ELR (cell line): ENCODE measurements around the gene TMEM151A.

Source experiments
- DNase-seq: peaks from one replicate; pipeline ENCODE4 v3.0.0-alpha.2; 2015; ENCODE audit warnings: low read depth

The TMEM151A gene

DNA sequence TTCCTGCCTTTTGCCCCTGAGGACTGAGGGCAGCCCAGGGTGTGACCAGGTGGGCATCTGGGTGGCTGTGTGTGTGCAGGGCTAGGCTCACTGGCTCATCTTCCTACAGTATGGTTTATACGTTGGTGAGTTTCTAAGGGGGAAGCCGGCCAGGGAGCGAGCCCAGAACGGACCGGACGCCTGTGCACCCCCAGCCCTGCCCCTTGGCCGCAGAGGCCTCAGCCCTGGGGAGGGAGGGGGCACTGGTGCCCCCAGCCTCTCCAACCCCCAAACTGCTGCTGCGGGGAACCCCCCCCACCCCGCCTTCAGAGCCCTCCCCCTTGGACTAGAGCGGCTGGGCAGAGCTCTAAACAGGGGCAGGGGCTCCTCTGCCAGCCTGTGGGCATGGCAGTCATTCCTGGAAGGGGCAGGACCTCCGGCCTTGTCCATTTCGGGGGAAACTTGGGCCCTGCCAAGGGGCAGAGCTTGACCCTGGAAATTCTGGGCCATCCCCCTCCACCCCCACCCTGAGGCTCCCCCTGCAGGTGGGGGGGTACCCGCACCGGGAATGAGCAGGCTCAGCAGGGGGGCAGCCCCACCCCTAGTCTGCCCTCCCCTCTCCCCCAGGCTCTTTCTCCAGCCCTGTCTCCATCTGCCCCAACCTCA, 8.1 kb upstream of the TMEM151A start:
- no peak for DNase-seq

DNA sequence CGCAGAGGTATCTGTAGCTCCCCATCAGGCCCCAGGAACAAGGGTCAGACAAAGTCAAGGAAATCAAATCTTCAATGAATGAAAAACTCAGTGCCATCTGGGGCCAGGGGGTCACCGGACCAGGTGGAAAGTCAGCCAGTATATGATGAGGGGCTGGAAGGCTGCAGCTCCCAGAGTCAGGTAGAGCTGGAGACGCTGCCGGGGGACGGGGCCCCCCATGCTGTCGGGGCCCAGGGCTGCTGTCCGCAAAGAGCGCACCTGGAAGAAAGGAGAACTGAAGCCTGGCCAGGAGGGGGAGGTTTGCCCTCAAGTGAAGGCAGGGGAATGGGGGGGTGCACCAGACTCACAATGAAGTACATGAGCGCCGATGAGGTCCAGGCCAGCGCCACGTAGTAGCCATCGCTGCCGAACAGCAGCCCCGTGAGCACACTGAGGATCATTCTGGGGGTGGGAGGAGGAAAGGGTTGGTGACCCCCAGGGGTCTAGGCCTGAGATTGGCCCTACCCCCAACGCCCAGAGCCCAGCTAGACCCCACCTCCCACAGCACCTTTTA, 7.1 kb upstream of the TMEM151A start:
- no peak for DNase-seq

DNA sequence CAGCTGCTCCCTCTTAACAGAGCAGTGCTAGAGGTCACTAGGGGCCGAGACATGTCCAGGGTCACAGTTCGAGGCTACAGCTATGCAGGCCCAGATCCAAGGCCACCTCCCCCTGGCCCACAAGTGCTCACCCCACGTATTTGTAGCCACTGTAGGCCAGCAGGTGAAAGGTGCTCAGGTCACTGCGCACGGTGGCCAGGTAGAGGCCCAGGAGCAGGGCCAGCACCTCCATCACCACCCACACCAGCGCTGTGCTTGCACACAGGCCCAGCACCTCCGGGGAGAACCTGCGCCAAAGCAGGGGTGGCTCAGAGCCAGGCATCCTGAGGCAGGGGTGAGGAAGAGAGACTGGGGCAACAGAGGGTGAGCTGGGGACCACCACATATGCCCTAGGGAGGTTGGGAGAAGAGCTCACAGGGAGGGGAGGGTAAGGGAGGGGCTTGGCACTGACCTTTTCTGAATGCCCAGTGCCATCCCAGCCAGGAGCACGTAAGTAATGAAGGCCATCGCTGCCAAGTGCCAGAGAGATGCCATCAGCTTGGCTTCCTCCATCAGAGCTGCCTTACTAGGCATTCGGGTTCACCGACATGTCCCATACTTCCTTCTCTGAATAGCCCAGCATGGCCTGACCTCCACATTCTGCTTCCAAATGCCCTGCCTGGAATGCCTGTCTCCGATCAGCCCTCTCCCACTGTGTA, 6.3 kb upstream of the TMEM151A start:
- DNase-seq = no peak

DNA sequence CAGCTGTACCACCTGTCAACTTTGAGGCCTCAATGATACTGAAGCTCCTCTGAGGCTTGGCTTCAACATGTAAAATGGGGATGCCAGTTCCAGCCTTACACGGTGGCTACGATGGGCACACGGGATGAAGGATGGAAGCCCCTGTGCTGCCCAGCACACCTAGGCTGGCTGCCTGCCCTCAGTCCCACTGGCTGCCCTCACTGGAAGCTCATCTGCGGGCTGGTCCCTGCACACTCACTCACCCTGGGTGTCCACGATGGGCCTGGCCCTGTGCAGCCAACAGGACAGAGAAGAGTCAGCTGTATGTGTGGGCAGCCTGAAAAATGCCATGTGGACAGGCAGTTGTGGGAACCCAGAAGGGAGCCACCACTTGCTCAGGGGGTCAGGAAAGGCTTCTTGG, 5.0 kb upstream of the TMEM151A start:
- DNase-seq = no peak

DNA sequence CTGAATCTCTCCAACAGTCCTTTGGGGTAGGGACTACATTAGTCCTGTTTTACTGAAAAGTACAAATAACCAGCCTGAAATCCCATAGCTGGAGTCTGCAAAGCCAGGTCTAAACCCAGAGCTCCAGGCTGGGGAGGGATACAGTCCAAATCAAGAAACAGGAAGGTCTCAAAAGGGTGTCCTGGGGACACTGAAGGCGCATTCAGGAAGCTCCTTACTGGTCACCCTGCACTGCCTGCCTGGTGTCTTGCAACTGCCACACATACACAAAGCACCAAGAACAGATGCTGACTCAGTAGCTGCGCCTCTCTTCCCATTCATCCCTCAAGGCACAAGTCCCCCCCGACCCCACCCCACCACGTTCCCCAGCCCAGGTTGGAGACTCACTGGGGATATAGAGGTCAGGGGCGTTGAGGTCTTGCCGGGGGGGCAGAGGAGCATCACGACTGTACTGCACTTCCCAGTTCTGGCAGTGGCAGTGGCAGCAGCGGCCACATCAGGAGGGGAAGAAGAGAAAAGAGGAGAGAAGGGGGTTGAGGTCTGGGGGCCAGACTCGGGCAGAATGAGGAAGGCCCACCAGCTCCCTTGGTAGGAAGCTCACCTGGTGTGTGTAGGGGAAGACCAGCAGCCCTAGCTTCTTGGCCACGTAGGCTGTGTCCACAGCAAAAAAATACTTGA, 4.3 kb upstream of the TMEM151A start:
- DNase-seq = no peak

DNA sequence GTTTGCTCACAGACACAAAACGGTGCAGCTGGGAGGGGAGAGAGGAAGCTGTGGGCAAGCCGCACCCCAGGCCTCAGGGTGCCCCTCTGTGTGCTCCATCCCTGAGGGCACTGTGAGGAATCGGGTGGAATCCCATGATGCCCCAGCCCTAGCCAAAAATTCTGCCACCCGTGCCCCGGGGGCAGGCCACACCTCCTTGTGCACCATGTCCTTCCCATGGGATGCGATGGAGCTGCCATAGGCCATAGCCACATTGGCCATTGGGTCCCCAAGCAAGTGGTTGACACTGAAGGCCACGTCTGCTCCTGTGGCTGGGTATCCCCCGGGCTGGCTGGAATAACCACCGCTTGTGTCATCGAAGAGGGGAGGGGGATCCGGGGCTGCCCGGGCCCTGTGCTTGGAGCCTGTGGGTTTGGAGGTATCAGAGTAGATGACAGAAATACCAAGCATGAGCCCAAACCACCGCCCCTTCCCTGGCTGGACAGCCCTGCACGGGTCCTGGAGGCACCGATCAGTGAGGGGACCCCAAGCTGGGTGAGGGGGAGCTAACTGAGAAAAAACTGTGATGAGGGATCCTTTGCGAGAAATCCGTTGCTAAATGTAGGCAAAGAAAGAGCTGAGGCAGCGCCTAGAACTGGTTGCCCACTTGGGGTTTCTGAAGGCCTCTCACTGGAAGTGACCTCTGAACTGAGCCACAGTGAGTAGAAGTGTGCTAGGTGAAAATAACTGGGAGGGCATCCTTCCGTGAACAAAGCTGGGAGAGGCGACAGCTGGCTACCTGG, 3.6 kb upstream of the TMEM151A start:
- DNase-seq = no peak

DNA sequence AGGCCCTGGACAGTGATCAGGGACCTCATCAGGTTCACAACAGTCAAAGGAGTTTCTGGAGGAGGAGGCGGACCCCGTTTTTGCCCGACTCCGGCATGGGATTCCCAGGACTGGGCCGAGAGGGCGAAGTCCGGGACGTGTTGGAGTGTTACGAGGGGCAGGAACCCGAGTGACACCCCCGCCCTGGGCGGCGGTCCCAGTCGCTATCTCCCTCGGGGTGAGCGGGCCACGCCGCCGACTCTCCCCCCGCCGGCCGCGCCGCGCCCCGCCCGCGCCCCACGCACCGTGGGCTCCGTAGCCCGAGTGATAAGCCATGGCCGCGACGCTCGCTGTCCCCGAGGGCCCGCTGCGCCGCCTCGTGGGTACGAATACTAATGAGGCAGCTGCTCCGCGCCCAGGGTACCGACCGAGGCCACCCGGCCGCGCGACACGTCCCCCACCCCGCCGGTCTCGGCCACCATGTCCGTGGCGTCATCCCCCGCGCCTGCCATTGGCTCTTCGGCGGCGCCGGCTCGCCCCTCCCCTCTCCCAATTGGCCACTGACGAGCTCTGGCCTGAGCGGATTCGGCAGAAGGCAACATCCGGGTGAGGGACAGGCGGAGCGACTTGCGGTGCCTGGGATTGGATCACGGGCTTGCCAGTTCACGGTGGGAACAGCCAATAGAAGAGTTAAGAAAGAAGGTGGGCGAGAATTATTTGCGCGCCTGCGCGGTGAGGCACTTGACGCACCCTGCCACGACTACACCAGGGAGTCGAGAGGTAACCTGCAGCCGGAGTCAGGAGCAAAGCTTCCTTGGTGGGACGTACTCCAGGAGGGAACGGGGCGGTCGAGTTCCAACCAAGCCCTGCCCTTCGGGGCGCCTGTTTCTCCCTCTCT, 2.8 kb upstream of the TMEM151A start, which contains the start of gene YIF1A:
Gene YIF1A (minus strand): TSS at position 473 of the 877 bp plus-strand sequence. CDS start 158 bp downstream, at position 315.
- DNase-seq = peak; percentile 99

DNA sequence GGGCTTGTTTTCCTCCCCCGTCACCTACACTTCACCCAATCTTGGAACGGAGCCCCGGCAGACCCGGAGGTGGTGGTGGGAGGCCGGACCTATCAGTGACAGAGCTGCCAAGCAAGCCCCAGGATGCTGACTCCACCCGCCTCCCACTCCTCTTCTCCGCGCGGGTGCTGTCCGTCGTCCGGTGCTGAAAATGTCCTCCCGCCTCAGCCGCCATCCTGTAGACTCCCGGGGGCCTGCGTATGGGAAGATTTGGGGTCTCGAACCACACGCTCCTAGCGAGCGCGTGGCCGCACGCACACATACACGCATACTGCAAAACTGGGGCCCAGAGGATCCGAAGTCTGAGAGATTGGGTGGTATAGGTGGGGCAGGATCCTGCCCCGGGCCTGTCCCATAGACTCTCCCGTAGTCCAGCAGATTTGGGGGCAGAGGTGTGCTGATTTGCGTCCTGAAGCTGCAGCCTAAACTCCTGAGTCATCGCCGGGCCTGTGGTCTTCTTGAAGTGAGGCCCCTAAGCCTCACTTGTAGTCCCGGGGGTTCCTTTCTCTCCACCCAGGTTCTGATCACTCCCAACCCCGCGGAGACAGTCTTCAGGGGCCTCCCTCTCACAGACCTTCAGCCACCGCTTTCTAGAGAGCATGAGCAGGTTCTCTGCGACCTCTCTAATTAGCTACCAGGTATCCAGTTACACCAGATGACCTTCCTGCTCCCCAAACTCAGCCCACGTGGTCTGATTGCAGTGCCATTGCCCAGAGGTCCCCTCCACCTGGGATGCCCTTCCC, 2.0 kb upstream of the TMEM151A start:
- DNase-seq = peak; percentile 81

DNA sequence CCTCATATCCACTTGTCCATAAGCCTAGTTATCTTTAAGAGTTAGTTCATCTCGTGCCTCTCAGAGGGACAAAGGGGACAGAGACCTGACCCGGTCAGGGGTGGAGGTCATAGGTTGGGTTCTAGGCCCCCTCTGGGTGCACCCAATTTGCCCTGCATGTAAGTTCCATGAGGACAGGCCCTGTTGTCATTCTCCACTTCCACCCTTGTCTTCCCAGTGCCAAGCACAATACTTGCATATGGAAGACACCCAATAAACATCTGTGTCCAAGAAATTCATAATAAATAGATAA, 1.4 kb upstream of the TMEM151A start:
- no peak for DNase-seq

DNA sequence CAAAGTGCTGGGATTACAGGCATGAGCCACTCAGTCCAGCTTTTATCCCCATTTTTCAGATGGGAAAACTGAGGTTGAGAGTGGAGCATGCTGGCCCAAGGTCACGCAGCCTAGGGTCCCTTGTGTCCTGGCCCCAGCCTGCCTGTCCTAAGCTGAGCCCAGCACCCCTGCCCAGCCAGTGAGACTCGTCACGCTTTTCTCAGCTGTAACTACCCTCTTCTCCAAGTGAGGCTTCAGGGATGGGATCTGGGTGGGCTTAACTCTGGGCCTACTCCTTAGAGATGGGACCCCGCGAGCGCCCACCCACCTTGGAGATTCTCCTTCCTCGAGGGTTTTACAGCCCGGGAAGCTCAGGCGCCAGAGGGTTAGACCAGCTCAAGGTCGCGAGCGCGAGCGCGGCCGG, 390 bp upstream of the TMEM151A start:
- no peak for DNase-seq

DNA sequence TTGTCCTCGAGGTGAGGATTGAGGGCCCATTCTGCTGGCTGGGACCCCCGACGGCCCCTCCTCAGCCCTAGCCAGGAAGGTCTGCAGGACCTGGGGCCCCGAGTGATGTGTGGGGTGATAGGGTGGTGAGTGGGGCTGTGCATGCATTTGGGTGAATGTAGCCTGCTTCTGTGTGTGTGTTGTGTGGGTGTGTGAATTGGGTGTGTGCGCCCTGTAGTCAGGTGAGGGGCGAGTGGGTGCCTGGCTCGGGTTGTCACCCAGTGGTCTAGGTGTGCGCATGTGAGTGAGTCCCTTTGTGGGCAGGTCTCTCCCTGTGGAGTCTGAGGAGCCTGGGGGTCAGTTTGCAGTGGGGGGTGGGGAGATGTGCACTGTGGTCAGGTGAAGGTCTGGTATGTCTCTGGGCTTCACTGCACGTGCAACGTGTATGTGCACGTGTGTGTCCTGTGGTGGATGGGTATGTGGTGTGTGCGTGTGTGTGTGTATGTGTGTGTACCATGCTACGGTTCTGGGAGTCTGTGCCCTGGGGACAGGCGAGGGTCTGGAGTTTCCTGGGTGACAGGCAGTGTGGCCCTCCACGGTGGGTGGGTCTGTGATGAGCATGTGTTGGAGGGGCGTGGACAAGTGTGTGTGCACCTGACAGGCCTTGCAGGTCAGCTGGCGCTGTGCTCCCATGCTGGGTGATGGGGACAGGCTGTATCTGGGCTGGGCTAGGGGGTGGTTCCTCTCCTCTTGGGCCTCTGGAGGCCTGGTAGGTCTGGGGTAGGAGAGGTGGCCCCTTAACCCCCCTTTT, 1.0 kb downstream of the TMEM151A start:
- no peak for DNase-seq

DNA sequence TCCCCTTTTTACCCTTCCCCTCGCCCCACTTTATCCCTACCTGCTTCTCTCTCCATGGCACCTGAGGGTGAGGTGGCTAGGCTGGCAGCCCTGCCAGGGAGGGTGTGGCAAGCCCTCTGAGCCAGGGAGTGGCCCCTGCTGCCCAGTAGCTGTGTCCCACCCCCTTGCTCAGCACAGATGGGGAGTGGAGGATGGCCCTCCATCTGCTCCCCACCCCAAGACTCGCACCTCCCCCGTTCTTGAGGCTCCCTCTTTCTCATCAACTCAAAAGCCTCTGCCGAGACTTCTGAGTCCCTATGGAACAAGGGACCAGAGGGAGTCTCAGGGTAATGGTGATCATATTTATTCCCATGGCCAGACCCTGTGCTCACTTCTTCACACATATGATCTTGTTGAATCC, 1.7 kb downstream of the TMEM151A start:
- DNase-seq = no peak

DNA sequence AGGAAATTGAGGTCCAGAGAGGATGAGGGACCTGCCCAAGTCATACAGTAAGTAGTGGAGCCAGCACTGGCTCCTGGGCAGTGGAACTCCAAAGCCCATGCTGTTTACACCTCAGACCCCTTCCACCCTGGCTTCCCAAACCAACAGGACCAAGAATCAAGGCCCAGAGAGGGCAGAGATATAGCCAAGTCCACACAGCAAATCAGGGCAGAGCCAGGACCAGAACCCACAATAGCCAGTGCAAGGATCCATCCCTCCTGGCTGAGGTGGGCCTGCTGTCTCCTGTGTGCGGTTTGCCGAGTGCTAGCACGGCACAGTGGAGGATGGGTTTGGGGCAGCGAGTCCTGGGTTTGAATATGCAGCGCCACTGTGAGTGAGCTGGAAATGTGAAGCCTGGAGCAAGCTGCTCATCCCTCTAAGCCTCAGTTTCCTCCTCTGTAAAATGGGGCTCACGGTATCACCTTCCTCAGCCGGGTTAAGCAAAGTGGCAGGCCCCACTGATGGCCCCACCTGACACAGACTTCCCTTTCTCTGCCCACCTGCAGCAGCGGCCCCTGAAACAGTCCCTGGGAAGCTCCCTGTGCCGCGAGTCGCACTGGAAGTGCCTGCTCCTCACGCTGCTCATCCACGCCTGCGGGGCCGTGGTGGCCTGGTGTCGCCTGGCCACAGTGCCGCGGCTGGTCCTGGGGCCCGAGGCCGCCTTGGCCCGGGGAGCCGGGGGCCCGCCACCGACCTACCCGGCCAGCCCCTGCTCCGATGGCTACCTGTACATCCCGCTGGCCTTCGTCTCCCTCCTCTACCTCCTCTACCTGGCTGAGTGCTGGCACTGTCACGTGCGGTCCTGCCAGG, 2.3 kb downstream of the TMEM151A start:
- no peak for DNase-seq

DNA sequence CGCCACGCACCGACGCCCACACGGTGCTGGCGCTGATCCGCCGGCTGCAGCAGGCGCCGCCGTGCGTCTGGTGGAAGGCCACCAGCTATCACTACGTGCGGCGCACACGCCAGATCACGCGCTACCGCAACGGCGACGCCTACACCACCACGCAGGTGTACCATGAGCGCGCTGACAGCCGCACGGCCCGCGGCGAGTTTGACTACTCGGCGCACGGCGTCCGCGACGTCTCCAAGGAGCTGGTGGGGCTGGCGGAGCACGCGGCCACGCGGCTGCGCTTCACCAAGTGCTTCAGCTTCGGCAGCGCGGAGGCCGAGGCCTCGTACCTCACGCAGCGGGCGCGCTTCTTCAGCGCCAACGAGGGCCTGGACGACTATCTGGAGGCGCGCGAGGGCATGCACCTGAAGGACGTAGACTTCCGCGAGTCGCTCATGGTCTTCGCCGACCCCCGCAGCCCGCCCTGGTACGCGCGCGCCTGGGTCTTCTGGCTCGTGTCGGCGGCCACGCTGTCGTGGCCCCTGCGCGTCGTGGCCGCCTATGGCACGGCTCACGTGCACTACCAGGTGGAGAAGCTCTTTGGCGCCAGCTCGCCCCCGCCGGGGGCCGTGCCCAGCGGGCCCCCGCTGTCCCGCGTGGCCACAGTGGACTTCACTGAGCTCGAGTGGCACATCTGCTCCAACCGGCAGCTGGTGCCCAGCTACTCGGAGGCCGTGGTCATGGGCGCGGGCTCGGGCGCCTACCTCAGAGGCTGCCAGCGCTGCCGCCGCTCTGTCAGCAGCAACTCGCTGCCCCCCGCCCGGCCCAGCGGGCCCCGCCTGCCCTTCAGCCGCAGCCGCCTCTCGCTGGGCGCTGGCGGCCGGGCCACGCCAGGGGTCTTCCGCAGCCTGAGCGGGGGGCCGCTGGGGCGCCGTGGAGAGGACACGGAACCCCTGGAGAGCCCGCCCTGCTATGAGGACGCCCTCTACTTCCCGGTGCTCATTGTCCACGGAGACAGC, 3.2 kb downstream of the TMEM151A start:
- DNase-seq = no peak

DNA sequence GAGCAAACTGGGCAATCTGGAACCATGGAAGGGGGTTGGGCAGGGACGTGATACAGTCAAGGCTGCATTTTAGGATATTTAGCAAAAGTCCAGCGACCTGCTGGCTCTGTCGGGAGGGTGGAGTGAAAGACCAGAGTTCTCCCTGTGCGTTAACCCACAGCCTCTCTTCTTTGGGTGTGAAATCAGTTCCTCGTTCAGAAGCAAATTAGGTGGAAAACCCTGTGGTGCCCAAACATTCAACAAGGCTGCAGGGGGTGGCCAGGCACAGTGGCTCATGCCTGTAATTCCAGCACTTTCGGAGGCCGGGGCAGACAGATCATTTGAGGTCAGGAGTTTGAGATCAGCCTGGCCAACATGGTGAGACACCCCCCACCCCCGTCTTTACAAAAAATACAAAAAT, 5.9 kb downstream of the TMEM151A start:
- DNase-seq = no peak

DNA sequence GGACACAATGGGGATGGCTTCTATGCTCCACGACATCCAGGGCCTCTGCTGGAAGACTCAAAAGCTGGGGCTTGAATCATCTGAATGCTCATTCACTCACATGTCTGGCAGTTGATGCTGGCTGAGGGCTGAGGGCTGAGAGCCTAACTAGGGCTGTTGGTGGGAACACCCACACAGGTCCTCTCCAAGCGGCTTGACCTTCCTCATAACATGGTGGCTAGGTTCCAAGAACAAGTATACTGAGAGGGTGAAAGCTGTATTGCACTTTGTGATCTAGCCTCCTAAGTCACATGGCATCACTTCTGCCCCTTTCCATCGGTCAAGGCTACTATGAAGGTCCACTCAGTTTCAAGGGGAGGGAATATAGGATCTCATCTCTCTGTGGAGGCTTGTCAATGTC, 7.5 kb downstream of the TMEM151A start:
- no peak for DNase-seq

DNA sequence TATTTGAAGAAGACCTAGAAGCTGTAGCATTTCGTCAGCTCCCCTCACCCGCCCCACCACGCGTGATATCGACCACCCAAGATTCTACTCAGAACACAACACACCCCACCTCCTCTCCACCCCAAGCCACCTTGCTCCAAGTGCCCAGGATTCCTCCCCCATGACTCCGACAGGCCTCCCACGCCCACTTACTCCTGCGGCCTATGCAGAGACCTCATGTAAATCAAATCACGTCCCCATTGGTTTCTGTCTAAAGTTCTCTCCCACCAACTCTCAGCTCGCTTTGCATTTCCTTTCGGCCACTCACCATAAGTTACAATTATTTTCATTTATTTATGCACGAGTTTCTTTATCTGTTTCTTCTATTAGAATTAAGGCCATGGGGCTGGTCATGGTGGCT, 11.0 kb downstream of the TMEM151A start:
- DNase-seq = no peak

DNA sequence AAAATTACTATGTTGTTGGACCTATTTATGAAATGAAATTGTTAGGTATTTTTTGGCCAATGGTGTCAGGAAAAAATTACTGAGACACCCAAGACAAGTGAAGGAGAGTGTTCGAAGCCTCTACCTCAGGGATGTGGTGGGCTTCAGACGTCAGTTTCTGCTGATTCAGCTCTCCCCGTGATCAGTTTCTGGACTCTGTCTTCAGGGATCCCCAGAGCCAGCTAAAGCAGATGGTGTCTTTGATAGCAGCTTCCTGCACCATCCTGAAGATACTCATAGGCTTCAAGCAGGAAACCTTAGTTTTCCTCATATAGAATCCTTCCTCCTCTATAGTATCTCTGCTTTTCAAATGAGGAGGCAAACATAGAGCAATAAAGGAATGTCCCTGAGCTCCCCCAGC, 17.8 kb downstream of the TMEM151A start:
- DNase-seq = no peak
